ENCODE results near the gene TMEM221. TPM values are rescaled to one million over a fixed set of nuclear protein-coding genes. Genes with fewer than 3 reads are reported as not detected.

The TMEM221 gene
- total and polyA plus RNA-seq, 2 experiments from 2014 or later: 1.0 to 2.5 TPM

DNA sequence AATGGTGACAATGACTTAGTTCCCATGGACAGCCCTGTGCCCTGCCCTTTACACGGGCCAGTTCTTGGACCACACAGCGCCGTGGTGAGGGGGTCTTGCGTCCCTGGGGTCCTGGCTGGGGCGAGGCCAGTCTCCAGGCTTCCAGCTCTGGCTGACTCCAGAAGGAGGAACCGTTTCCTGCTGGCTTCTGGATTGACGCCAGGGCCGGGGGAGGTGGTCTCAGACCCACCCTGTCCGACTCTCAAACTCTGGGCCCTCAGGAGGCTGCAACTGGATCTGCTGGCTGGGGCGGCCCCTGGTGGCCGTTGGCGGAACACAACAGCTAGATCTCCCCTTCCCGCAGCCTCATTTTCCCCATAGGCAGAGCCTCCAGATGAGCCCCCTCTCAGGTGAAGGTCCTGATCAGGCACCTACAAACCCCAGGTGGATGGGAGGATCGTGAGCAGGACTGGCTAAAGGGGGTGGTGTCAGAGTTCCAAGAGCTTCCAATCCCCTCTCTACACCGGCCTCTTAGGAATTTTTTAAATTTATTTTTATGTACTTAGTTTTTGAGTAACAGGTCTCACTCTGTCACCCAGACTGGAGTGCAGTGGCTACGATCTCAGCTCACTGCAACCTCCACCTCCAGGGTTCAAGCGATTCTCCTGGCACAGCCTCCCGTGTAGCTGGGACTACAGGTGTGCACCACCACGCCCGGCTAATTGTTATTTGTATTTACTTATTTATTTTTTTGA, 62.4 kb downstream of the TMEM221 start:
- Histone ChIP-seq H3K27me3 (peaks cover 9% of the 10 kb centered on the region), H3K4me3 (no peak overlapping the region), H3K27ac (no peak overlapping the region), H3K9me2 (replicated peaks; ENCODE audit: insufficient read depth) (no peaks in the 10 kb centered on the region), H3K79me2 (no peaks in the 10 kb centered on the region), H3K4me2 (no peak overlapping the region), H2AFZ (no peak overlapping the region), H3K36me3 (replicated peaks; ENCODE audit: insufficient read depth, low read depth) (no peaks in the 10 kb centered on the region), H4K20me1 (ENCODE audit: insufficient read depth, poor library complexity, severe bottlenecking) (no peaks in the 10 kb centered on the region), H3K4me1 (ENCODE audit: insufficient read depth) (no peaks in the 10 kb centered on the region), H3K9me3 (ENCODE audit: low read depth) (no peaks in the 10 kb centered on the region)
- DNase-seq (ENCODE audit: low spot score): peak; percentile 78
- no peak for TF ChIP-seq EZH2phosphoT487 (IDR thresholded peaks at IDR 0.05; ENCODE audit: low read depth, severe bottlenecking, unreplicated experiment)
- TF ChIP-seq, protein P1, sequence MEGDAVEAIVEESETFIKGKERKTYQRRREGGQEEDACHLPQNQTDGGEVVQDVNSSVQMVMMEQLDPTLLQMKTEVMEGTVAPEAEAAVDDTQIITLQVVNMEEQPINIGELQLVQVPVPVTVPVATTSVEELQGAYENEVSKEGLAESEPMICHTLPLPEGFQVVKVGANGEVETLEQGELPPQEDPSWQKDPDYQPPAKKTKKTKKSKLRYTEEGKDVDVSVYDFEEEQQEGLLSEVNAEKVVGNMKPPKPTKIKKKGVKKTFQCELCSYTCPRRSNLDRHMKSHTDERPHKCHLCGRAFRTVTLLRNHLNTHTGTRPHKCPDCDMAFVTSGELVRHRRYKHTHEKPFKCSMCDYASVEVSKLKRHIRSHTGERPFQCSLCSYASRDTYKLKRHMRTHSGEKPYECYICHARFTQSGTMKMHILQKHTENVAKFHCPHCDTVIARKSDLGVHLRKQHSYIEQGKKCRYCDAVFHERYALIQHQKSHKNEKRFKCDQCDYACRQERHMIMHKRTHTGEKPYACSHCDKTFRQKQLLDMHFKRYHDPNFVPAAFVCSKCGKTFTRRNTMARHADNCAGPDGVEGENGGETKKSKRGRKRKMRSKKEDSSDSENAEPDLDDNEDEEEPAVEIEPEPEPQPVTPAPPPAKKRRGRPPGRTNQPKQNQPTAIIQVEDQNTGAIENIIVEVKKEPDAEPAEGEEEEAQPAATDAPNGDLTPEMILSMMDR (IDR thresholded peaks at IDR 0.05; ENCODE audit: poor library complexity): peak; percentile 66
- no peak for TF ChIP-seq EZH2 (IDR thresholded peaks at IDR 0.05; ENCODE audit: borderline replicate concordance)
- 58% methylated on average over 17 of the region's 20 CpGs for WGBS (ENCODE audit: low lambda C conversion rate, missing lambda C conversion rate)

Other genes with a start within 250 kb of the TMEM221 start
- gene USE1, start 233.3 kb downstream of the TMEM221 start, total RNA-seq: 22.4 and 26.9 TPM in 2 replicates
- 42.6 and 46.7 TPM in 2 replicates for gene USE1, start 233.3 kb downstream of the TMEM221 start, polyA plus RNA-seq
- 9.5 and 15.3 TPM in 2 replicates for gene OCEL1, start 222.4 kb downstream of the TMEM221 start, total RNA-seq
- 44.7 and 47.7 TPM in 2 replicates for gene OCEL1, start 222.4 kb downstream of the TMEM221 start, polyA plus RNA-seq
- gene NR2F6, start 202.7 kb downstream of the TMEM221 start, total RNA-seq: 116 and 133 TPM in 2 replicates
- gene NR2F6, start 202.7 kb downstream of the TMEM221 start, polyA plus RNA-seq: 157 and 169 TPM in 2 replicates
- 3.0 TPM in 1 of 2 replicates, not detected in the other for gene USHBP1, start 183.9 kb downstream of the TMEM221 start, total RNA-seq
- 0.98 and 1.2 TPM in 2 replicates for gene USHBP1, start 183.9 kb downstream of the TMEM221 start, polyA plus RNA-seq
- gene BABAM1, start 181.2 kb downstream of the TMEM221 start, total RNA-seq: 63.8 and 71.4 TPM in 2 replicates
- 94.1 and 97.9 TPM in 2 replicates for gene BABAM1, start 181.2 kb downstream of the TMEM221 start, polyA plus RNA-seq
- 0.28 and 0.90 TPM in 2 replicates for gene ANKLE1, start 166.8 kb downstream of the TMEM221 start, total RNA-seq
- gene ANKLE1, start 166.8 kb downstream of the TMEM221 start, polyA plus RNA-seq: 0.29 and 0.58 TPM in 2 replicates
- gene ABHD8, start 145.2 kb downstream of the TMEM221 start, total RNA-seq: 12.9 and 15.9 TPM in 2 replicates
- gene ABHD8, start 145.2 kb downstream of the TMEM221 start, polyA plus RNA-seq: 17.6 and 19.3 TPM in 2 replicates
- 47.7 and 61.1 TPM in 2 replicates for gene MRPL34, start 142.8 kb downstream of the TMEM221 start, total RNA-seq
- 113 and 131 TPM in 2 replicates for gene MRPL34, start 142.8 kb downstream of the TMEM221 start, polyA plus RNA-seq
- 29.4 and 43.1 TPM in 2 replicates for gene DDA1, start 139.1 kb downstream of the TMEM221 start, total RNA-seq
- gene DDA1, start 139.1 kb downstream of the TMEM221 start, polyA plus RNA-seq: 59.4 and 60.0 TPM in 2 replicates
- 4.6 and 7.3 TPM in 2 replicates for gene ANO8, start 113.8 kb downstream of the TMEM221 start, total RNA-seq
- gene ANO8, start 113.8 kb downstream of the TMEM221 start, polyA plus RNA-seq: 1.1 and 1.9 TPM in 2 replicates
- gene GTPBP3, start 111.1 kb downstream of the TMEM221 start, total RNA-seq: 18.1 and 20.9 TPM in 2 replicates
- gene GTPBP3, start 111.1 kb downstream of the TMEM221 start, polyA plus RNA-seq: 13.2 and 18.1 TPM in 2 replicates
- gene PLVAP, start 71.3 kb downstream of the TMEM221 start, total RNA-seq: 1.4 and 1.8 TPM in 2 replicates
- gene PLVAP, start 71.3 kb downstream of the TMEM221 start, polyA plus RNA-seq: 2.5 and 5.3 TPM in 2 replicates
- gene CCDC194, start 54.5 kb downstream of the TMEM221 start, total RNA-seq: not detected in 2 replicates
- gene CCDC194, start 54.5 kb downstream of the TMEM221 start, polyA plus RNA-seq: 0.80 TPM in 1 of 2 replicates, not detected in the other
- 43.2 and 50.1 TPM in 2 replicates for gene BST2, start 43.0 kb downstream of the TMEM221 start, total RNA-seq
- 129 and 195 TPM in 2 replicates for gene BST2, start 43.0 kb downstream of the TMEM221 start, polyA plus RNA-seq
- 36.1 and 46.4 TPM in 2 replicates for gene MVB12A, start 28.6 kb downstream of the TMEM221 start, total RNA-seq
- gene MVB12A, start 28.6 kb downstream of the TMEM221 start, polyA plus RNA-seq: 65.2 and 77.1 TPM in 2 replicates
- gene NXNL1, start 12.3 kb upstream of the TMEM221 start, total RNA-seq: not detected in 2 replicates
- 0.17 TPM in 1 of 2 replicates, not detected in the other for gene NXNL1, start 12.3 kb upstream of the TMEM221 start, polyA plus RNA-seq
- gene SLC27A1, start 21.9 kb upstream of the TMEM221 start, total RNA-seq: 6.2 and 8.7 TPM in 2 replicates
- gene SLC27A1, start 21.9 kb upstream of the TMEM221 start, polyA plus RNA-seq: 8.6 and 10.9 TPM in 2 replicates
- 89.9 and 94.4 TPM in 2 replicates for gene PGLS, start 63.0 kb upstream of the TMEM221 start, total RNA-seq
- gene PGLS, start 63.0 kb upstream of the TMEM221 start, polyA plus RNA-seq: 98.7 and 122 TPM in 2 replicates
- gene COLGALT1, start 107.0 kb upstream of the TMEM221 start, total RNA-seq: 55.4 and 61.3 TPM in 2 replicates
- gene COLGALT1, start 107.0 kb upstream of the TMEM221 start, polyA plus RNA-seq: 54.9 and 58.9 TPM in 2 replicates
- gene UNC13A, start 239.7 kb upstream of the TMEM221 start, total RNA-seq: 0.08 and 0.10 TPM in 2 replicates
- gene UNC13A, start 239.7 kb upstream of the TMEM221 start, polyA plus RNA-seq: 0.21 TPM in 1 of 2 replicates, not detected in the other